Spleen (tissue), 11 donors: ENCODE results near the gene BARX2. TPM values are rescaled to one million over a fixed set of nuclear protein-coding genes. Genes with fewer than 3 reads are reported as not detected.

Experiments used
- DNase-seq: peaks from one replicate; pipeline ENCODE4 v3.0.0-alpha.2; 2020
- H3K27ac ChIP-seq, 8 donors: fragments of 200-600 bp; sonication (generic) in 7 of 8; 1 replicate in 4 of 8; 2 replicates in 4 of 8; pipeline versions ENCODE4 v1.5.0 to v1.8.0; 2016 to 2021; ENCODE audit warnings: inconsistent platforms in 4 of 8, mild to moderate bottlenecking in 4 of 8, moderate library complexity in 1 of 8
- H3K27me3 ChIP-seq, 7 donors: fragments of 200-600 bp; sonication (generic) in 6 of 7; replicated peaks in 1 of 7; 1 replicate in 4 of 7; 2 replicates in 3 of 7; pipeline versions ENCODE4 v1.5.0 to v1.8.0; 2016 to 2021; ENCODE audit warnings: inconsistent platforms in 3 of 7, mild to moderate bottlenecking in 1 of 7
- H3K36me3 ChIP-seq, 6 donors: fragments of 200-600 bp; sonication (generic) in 5 of 6; 1 replicate in 4 of 6; 2 replicates in 2 of 6; pipeline versions ENCODE4 v1.5.0 to v1.8.0; 2016 to 2021; ENCODE audit warnings: inconsistent platforms in 2 of 6
- H3K4me1 ChIP-seq, 6 donors: fragments of 200-600 bp; sonication (generic) in 5 of 6; 1 replicate in 3 of 6; 2 replicates in 3 of 6; pipeline versions ENCODE4 v1.5.0 to v1.8.0; 2016 to 2021; ENCODE audit warnings: inconsistent platforms in 3 of 6
- H3K4me3 ChIP-seq, 8 donors: fragments of 200-600 bp; sonication (generic) in 7 of 8; 1 replicate in 4 of 8; 2 replicates in 4 of 8; pipeline versions ENCODE4 v1.5.0 to v1.8.0; 2016 to 2021; ENCODE audit warnings: inconsistent platforms in 4 of 8, mild to moderate bottlenecking in 4 of 8, moderate library complexity in 2 of 8
- H3K9me3 ChIP-seq, 8 donors: fragments of 200-600 bp; sonication (generic) in 7 of 8; 1 replicate in 4 of 8; 2 replicates in 4 of 8; pipeline versions ENCODE4 v1.5.0 to v1.8.0; 2016 to 2021; ENCODE audit warnings: inconsistent platforms in 4 of 8
- POLR2A ChIP-seq, 3 donors: fragments of 450-650 bp; IDR thresholded peaks; one replicate each; pipeline ENCODE4 v1.5.1; 2017; ENCODE audit warnings: antibody characterized with exemption in 3 of 3, mild to moderate bottlenecking in 1 of 3
- POLR2AphosphoS5 ChIP-seq, 3 donors: sonication (generic); formaldehyde crosslinking; IDR thresholded peaks; one replicate each; pipeline ENCODE4 v1.5.1; 2017; ENCODE audit warnings: antibody characterized with exemption in 3 of 3
- WGBS, 5 donors: extraction: QIAGEN DNeasy Blood & Tissue Kit in 3 of 5; methylation state at CpG; one replicate each; pipeline versions ENCODE4 v1.1.5 to v1.1.7; 2013 to 2018; 5-methylcytosine and 5-hydroxymethylcytosine counted together
- intact Hi-C: fragments of 100-400 bp; cut with DNase I; formaldehyde crosslinking; loops from one replicate; pipeline ENCODE4 v1.15.0; 2023; ENCODE audit warnings: low total_unique reads
- polyA plus RNA-seq, 3 donors: library from polyadenylated mRNA; stranded (reverse); fragments of 200-250 nt; gene quantifications; one replicate each; pipeline ENCODE4 v1.2.1, GENCODE V29; 2013
- total RNA-seq, 7 donors: library from RNA; depleted of rRNA in 3 of 7; stranded (reverse); fragments of >200 nt in 3 of 7; fragmentation: NEBNext Ultra II Directional in 4 of 7; extraction: Animal tissue kit (Norgen Biotek cat#: 25700) in 4 of 7; gene quantifications; one replicate each; pipeline versions ENCODE4 v1.1.0 to v1.2.1, GENCODE V29; 2016 to 2021
- TF ChIP-seq, protein P1 (sequence below), 11 experiments: fragments of 200-600 bp in 7 of 11; fragments of 450-650 bp in 4 of 11; sonication (generic) in 4 of 11; IDR thresholded peaks in 8 of 11; conservative IDR thresholded peaks in 3 of 11; 1 replicate in 7 of 11; 2 replicates in 4 of 11; pipeline versions ENCODE4 v1.4.0 to v1.8.0; 2016 to 2021; ENCODE audit warnings: antibody characterized with exemption in 11 of 11, inconsistent platforms in 4 of 11, mild to moderate bottlenecking in 1 of 11
- donor health status: healthy with polysubstance abuse.
- donor health status: DM: no; HTN: no; CAD: no; lungs with moderate emphysema.
- donor health status: DM: no; HTN: no; CAD: no.
- donor health status: Bipolar disorder and iron deficiency.
- donor health status: healthy.
- donor health status: DM: no; HTN: no; CAD: no.
- donor health status: DM: yes; HTN: yes; CAD: no.

The BARX2 gene
- total and polyA plus RNA-seq, 10 donors, result 0.03 to 0.06 (median 0.04) TPM; not detected in 7

DNA sequence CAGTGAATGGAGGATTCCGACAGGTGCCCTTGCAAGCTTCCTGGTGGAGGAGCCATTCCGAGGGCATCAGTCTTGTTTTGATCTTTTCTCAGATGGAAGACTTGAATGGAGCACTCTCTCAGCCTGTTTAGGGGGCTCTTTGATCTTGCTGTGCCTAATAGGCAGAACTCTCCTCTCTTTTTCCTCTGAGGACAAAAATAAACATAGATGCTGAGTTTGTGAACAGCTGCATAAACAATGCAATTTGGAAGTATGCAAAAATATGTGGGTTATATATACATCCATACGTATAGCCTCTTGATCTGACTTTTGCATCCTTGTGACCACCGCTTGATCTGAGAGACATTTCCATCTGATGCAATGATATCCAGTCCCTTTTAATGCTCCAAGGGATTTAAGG, 29.1 kb downstream of the BARX2 start:
- intact Hi-C loops, result no loop called here
- peaks cover 0 to 19% (median 0%) of the 10 kb centered on the region in 7 donors for H3K27me3 ChIP-seq
- H3K36me3 ChIP-seq, result no peaks in the 10 kb centered on the region
- 77 to 88% (median 81%) methylated on average over 4 of the region's 4 CpGs for WGBS, 5 donors
- no peaks in the 10 kb centered on the region for H3K9me3 ChIP-seq
- TF ChIP-seq POLR2AphosphoS5 (IDR thresholded peaks at IDR 0.05) (no peak), POLR2A (IDR thresholded peaks at IDR 0.05) (no peak)
- TF ChIP-seq, protein P1, sequence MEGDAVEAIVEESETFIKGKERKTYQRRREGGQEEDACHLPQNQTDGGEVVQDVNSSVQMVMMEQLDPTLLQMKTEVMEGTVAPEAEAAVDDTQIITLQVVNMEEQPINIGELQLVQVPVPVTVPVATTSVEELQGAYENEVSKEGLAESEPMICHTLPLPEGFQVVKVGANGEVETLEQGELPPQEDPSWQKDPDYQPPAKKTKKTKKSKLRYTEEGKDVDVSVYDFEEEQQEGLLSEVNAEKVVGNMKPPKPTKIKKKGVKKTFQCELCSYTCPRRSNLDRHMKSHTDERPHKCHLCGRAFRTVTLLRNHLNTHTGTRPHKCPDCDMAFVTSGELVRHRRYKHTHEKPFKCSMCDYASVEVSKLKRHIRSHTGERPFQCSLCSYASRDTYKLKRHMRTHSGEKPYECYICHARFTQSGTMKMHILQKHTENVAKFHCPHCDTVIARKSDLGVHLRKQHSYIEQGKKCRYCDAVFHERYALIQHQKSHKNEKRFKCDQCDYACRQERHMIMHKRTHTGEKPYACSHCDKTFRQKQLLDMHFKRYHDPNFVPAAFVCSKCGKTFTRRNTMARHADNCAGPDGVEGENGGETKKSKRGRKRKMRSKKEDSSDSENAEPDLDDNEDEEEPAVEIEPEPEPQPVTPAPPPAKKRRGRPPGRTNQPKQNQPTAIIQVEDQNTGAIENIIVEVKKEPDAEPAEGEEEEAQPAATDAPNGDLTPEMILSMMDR (IDR thresholded peaks at IDR 0.05 in 8 of 11, conservative IDR thresholded peaks at IDR 0.05 in 3 of 11), result no peak
- no peak overlapping the region for H3K27ac ChIP-seq
- no peaks in the 10 kb centered on the region for H3K4me1 ChIP-seq
- no peak overlapping the region for H3K4me3 ChIP-seq
- no peak for DNase-seq

DNA sequence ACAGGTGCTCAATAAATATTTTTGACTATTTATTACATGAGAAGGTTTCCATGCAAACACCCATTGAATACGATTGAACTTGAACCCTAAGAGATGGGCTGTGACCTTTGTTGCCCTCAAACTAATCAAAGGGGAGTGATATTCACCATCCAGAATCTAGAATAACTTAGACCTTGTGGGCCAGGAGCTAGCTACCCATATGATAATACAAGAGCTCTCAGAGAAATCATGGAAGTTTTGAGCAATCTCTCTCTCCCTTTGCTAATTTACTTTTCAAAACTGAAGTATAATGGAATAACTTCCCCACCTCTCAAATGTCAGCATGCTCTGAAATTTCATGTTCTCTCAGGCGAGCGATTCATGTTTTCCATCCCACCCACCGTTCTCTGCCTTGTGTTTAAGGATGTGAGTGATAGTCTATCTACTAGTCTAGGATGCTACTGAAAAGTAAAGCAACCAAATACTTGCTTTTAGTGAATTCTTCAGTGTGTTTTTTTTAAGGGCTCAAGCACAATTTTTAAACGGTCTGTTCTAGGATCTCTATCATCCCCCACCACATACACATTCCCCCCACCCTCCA, 33.3 kb downstream of the BARX2 start:
- TF ChIP-seq, protein P1 (IDR thresholded peaks at IDR 0.05 in 8 of 11, conservative IDR thresholded peaks at IDR 0.05 in 3 of 11), result no peak
- no peak for TF ChIP-seq POLR2A (IDR thresholded peaks at IDR 0.05)
- TF ChIP-seq POLR2AphosphoS5 (IDR thresholded peaks at IDR 0.05), result no peak
- no peak overlapping the region for H3K27ac ChIP-seq
- H3K27me3 ChIP-seq, result peaks cover 0 to 23% (median 0%) of the 10 kb centered on the region in 7 donors
- WGBS, 5 donors, result 79 to 88% (median 83%) methylated on average over 5 of the region's 5 CpGs
- intact Hi-C loops, result no loop called here
- no peak overlapping the region for H3K4me3 ChIP-seq
- H3K36me3 ChIP-seq, result no peaks in the 10 kb centered on the region
- H3K4me1 ChIP-seq, result no peaks in the 10 kb centered on the region
- no peak for DNase-seq
- H3K9me3 ChIP-seq, result no peaks in the 10 kb centered on the region

DNA sequence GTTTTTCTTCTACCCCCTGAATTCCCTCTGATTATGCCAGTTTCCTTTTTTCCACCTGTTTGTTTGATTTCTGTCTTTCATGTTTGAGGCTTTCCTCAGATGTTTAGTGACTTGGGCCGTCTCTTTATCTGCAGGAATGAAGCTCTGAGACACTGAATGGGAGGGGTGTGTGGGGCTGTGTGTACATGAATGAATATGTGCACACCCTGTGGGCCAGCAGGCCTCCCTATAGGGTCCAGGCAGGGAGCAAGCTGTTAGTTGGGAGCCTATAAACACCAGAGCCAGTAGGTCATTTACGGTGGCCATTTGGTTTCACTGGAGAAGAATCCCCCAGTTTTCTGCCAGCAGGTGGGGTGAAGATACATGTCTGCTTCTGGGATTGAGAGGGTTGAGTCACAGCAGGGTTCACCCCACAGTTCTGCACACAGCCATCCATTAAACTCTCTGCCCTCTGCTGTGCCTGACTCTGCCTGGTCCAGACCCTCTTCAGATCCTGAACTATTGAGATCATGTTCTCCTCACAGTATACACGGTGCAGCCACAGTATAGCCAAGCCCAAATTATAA, 34.8 kb downstream of the BARX2 start:
- Histone ChIP-seq H3K4me3 (no peak overlapping the region), H3K27ac (no peak overlapping the region), H3K27me3 (peaks cover 0 to 23% (median 0%) of the 10 kb centered on the region in 7 donors), H3K9me3 (no peaks in the 10 kb centered on the region), H3K4me1 (no peaks in the 10 kb centered on the region), H3K36me3 (no peaks in the 10 kb centered on the region)
- TF ChIP-seq, protein P1 (IDR thresholded peaks at IDR 0.05 in 8 of 11, conservative IDR thresholded peaks at IDR 0.05 in 3 of 11), result no peak
- TF ChIP-seq POLR2AphosphoS5 (IDR thresholded peaks at IDR 0.05) (no peak), POLR2A (IDR thresholded peaks at IDR 0.05) (no peak)
- WGBS, 5 donors, result 76 to 82% (median 78%) methylated on average over 3 of the region's 3 CpGs
- intact Hi-C loops, result no loop called here
- DNase-seq, result no peak

DNA sequence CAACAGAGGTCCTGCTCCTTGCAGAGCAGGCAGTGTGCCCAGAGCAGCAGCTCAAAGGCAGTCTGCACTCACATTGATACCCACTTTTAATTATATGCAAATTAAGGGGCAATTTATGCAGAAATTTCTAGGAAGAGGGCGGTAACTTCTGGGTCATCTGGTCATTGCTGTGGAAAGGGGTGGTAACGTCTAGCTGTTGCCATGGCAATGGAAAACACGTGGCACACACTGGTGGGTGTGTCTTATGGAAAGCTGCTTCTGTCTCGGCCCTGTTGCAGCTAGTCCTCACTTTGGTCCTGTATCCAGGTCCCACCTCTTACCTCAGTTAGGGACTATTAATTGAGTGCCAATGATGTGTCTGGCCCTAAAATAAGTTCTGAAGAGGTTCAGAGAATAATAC, 36.8 kb downstream of the BARX2 start:
- H3K27me3 ChIP-seq, result peaks cover 0 to 10% (median 0%) of the 10 kb centered on the region in 7 donors
- TF ChIP-seq POLR2A (IDR thresholded peaks at IDR 0.05), result no peak
- TF ChIP-seq, protein P1 (IDR thresholded peaks at IDR 0.05 in 8 of 11, conservative IDR thresholded peaks at IDR 0.05 in 3 of 11), result no peak
- TF ChIP-seq POLR2AphosphoS5 (IDR thresholded peaks at IDR 0.05), result no peak
- H3K36me3 ChIP-seq, result no peaks in the 10 kb centered on the region
- no peak for DNase-seq
- H3K4me1 ChIP-seq, result no peaks in the 10 kb centered on the region
- no peaks in the 10 kb centered on the region for H3K9me3 ChIP-seq
- intact Hi-C loops, result no loop called here
- WGBS, 5 donors, result 56 to 65% (median 59%) methylated on average over 4 of the region's 4 CpGs
- H3K27ac ChIP-seq, result no peak overlapping the region
- no peak overlapping the region for H3K4me3 ChIP-seq
